Neural progenitor cell (in vitro differentiated cells): ENCODE results near the gene LCMT1. TPM values are rescaled to one million over a fixed set of nuclear protein-coding genes. Genes with fewer than 3 reads are reported as not detected.

Experiments used
- DNase-seq: peaks from one replicate; pipeline ENCODE4 v3.0.0-alpha.2; 2016; ENCODE audit warnings: low spot score
- H2AFZ ChIP-seq: fragments of 200-600 bp; sonication (generic); replicated peaks from 2 replicates; pipeline ENCODE4 v1.6.1; 2016; ENCODE audit warnings: antibody characterized with exemption
- H3F3A ChIP-seq: fragments of 200-600 bp; sonication (generic); 2 replicates; pipeline ENCODE4 v1.6.1; 2016; ENCODE audit warnings: antibody characterized with exemption, low read depth
- H3K27ac ChIP-seq: fragments of 200-600 bp; sonication (generic); 2 replicates; pipeline ENCODE4 v1.5.1; 2016; ENCODE audit warnings: mild to moderate bottlenecking
- H3K27me3 ChIP-seq: fragments of 200-600 bp; sonication (generic); 2 replicates; pipeline ENCODE4 v1.6.1; 2016; ENCODE audit warnings: mild to moderate bottlenecking, moderate library complexity
- H3K36me3 ChIP-seq: fragments of 200-600 bp; sonication (generic); 2 replicates; pipeline ENCODE4 v1.5.1; 2016
- H3K4me1 ChIP-seq: fragments of 200-600 bp; sonication (generic); 2 replicates; pipeline ENCODE4 v1.6.1; 2016; ENCODE audit warnings: mixed run types
- H3K4me2 ChIP-seq: fragments of 200-600 bp; sonication (generic); 2 replicates; pipeline ENCODE4 v1.6.1; 2016
- H3K4me3 ChIP-seq: fragments of 200-600 bp; sonication (generic); 2 replicates; pipeline ENCODE4 v1.5.1; 2016
- H3K79me2 ChIP-seq: fragments of 200-600 bp; sonication (generic); 2 replicates; pipeline ENCODE4 v1.6.1; 2016; ENCODE audit warnings: low read depth
- H3K9ac ChIP-seq: fragments of 200-600 bp; sonication (generic); 2 replicates; pipeline ENCODE4 v1.6.1; 2016
- H3K9me3 ChIP-seq: fragments of 200-600 bp; sonication (generic); 2 replicates; pipeline ENCODE4 v1.5.1; 2016; ENCODE audit warnings: low read depth
- H4K20me1 ChIP-seq: fragments of 200-600 bp; sonication (generic); 2 replicates; pipeline ENCODE4 v1.6.1; 2016; ENCODE audit warnings: low read depth
- H3K27ac Mint-ChIP-seq: 3 replicates; pipeline ENCODE4 v1.8.0; 2021; ENCODE audit warnings: mixed read lengths
- H3K27me3 Mint-ChIP-seq: 2 replicates; pipeline ENCODE4 v1.8.0; 2022; ENCODE audit warnings: low read depth, mild to moderate bottlenecking, inconsistent platforms, moderate library complexity, mixed read lengths; ENCODE audit not compliant: insufficient read depth
- H3K36me3 Mint-ChIP-seq: 3 replicates; pipeline ENCODE4 v1.8.0; 2021; ENCODE audit warnings: mixed read lengths
- H3K4me1 Mint-ChIP-seq: 3 replicates; pipeline ENCODE4 v1.8.0; 2021; ENCODE audit warnings: mixed read lengths
- H3K4me3 Mint-ChIP-seq: 3 replicates; pipeline ENCODE4 v1.8.0; 2021; ENCODE audit warnings: mild to moderate bottlenecking, moderate library complexity, mixed read lengths
- H3K9me3 Mint-ChIP-seq: 3 replicates; pipeline ENCODE4 v1.8.0; 2020; ENCODE audit warnings: mixed read lengths
- EZH2 ChIP-seq: fragments of 200-600 bp; sonication (generic); IDR thresholded peaks from 2 replicates; pipeline ENCODE4 v1.6.1; 2017; ENCODE audit warnings: antibody characterized with exemption, mild to moderate bottlenecking, moderate library complexity
- EZH2phosphoT487 ChIP-seq: fragments of 200-600 bp; sonication (generic); IDR thresholded peaks from 2 replicates; pipeline ENCODE4 v1.6.1; 2017; ENCODE audit warnings: antibody characterized with exemption
- total RNA-seq: library from RNA; depleted of rRNA; stranded (reverse); fragments of >200 nt; gene quantifications from 2 replicates; pipeline ENCODE4 v1.2.3, GENCODE V29; 2015; ENCODE audit warnings: low replicate concordance
- TF ChIP-seq, protein P1 (sequence below): fragments of 200-600 bp; sonication (generic); IDR thresholded peaks from 2 replicates; pipeline ENCODE4 v1.5.1; 2017; ENCODE audit warnings: antibody characterized with exemption, mild to moderate bottlenecking

The LCMT1 gene
- total RNA-seq, 1 donor from 2014 or later, result 73.4 TPM

DNA sequence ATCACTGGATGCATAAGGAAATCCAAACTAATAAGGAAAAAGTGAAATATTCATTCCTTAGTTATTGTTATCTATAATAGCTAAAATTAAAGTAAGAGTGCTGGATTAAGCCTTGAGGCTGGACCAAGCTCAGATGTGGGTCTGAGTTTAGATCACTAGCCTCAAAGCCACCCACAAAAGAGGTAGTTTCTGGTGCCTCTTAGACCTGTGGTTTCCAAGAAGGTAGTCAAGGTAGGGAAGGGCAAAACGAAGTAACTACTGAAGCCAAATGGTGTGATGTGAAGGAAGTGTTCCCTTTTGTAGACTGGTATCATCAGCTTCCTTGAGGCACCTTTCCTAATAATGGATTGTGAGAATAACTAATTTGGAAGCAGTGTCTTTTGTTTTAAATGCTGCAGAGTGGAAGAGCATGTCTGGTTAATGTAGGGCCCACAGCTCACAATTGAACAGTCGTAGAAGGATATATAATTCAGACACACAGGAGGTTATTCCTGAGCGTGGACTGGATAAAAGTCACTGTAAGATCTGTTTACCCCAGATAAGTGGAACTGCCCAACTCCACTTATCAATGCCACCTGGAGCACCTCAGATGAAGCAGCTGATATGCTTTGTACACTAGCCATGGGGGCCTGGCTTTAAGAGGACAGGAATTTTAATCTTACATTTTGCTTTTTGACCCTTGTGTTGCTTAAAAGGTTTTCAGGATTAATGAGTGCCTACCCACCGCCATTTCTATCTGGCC lies 31.7 kb upstream of the LCMT1 start:
- no peak for DNase-seq
- Histone ChIP-seq H3K4me2 (no peak overlapping the region), H3K4me1 (no peaks in the 10 kb centered on the region), H3K36me3 (no peaks in the 10 kb centered on the region), H3K27ac (no peak overlapping the region), H2AFZ (no peak overlapping the region), H3K4me3 (no peak overlapping the region), H4K20me1 (no peaks in the 10 kb centered on the region), H3F3A (no peaks in the 10 kb centered on the region), H3K9ac (no peak overlapping the region), H3K9me3 (no peaks in the 10 kb centered on the region), H3K27me3 (peaks cover 13% of the 10 kb centered on the region), H3K79me2 (no peaks in the 10 kb centered on the region)
- peaks cover 2% of the 10 kb centered on the region for H3K27me3 Mint-ChIP-seq
- H3K4me3 Mint-ChIP-seq, result no peak overlapping the region
- no peaks in the 10 kb centered on the region for H3K9me3 Mint-ChIP-seq
- TF ChIP-seq EZH2 (no peak), EZH2phosphoT487 (no peak)
- TF ChIP-seq, protein P1, sequence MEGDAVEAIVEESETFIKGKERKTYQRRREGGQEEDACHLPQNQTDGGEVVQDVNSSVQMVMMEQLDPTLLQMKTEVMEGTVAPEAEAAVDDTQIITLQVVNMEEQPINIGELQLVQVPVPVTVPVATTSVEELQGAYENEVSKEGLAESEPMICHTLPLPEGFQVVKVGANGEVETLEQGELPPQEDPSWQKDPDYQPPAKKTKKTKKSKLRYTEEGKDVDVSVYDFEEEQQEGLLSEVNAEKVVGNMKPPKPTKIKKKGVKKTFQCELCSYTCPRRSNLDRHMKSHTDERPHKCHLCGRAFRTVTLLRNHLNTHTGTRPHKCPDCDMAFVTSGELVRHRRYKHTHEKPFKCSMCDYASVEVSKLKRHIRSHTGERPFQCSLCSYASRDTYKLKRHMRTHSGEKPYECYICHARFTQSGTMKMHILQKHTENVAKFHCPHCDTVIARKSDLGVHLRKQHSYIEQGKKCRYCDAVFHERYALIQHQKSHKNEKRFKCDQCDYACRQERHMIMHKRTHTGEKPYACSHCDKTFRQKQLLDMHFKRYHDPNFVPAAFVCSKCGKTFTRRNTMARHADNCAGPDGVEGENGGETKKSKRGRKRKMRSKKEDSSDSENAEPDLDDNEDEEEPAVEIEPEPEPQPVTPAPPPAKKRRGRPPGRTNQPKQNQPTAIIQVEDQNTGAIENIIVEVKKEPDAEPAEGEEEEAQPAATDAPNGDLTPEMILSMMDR, result no peak
- no peaks in the 10 kb centered on the region for H3K36me3 Mint-ChIP-seq
- H3K27ac Mint-ChIP-seq, result no peak overlapping the region
- H3K4me1 Mint-ChIP-seq, result no peaks in the 10 kb centered on the region

- H3F3A ChIP-seq, result no peaks in the 10 kb centered on the region
- no peaks in the 10 kb centered on the region for H4K20me1 ChIP-seq
- no peak overlapping the region for H3K4me3 ChIP-seq
- no peak for TF ChIP-seq EZH2phosphoT487
- TF ChIP-seq, protein P1, result no peak
- TF ChIP-seq EZH2, result no peak
- no peak overlapping the region for H3K9ac ChIP-seq
- no peak for DNase-seq
- peaks cover 6% of the 10 kb centered on the region for H3K27me3 ChIP-seq
- no peaks in the 10 kb centered on the region for H3K4me1 Mint-ChIP-seq
- H3K27ac Mint-ChIP-seq, result no peak overlapping the region
- H3K4me1 ChIP-seq, result no peaks in the 10 kb centered on the region
- no peak overlapping the region for H3K27ac ChIP-seq
- no peak overlapping the region for H2AFZ ChIP-seq
- no peaks in the 10 kb centered on the region for H3K9me3 ChIP-seq
- no peak overlapping the region for H3K4me2 ChIP-seq
- no peaks in the 10 kb centered on the region for H3K36me3 ChIP-seq
- no peaks in the 10 kb centered on the region for H3K36me3 Mint-ChIP-seq
- H3K9me3 Mint-ChIP-seq, result no peaks in the 10 kb centered on the region
- H3K4me3 Mint-ChIP-seq, result no peak overlapping the region
- peaks cover 2% of the 10 kb centered on the region for H3K27me3 Mint-ChIP-seq
- H3K79me2 ChIP-seq, result no peaks in the 10 kb centered on the region
Measured at GRCh38 chr16:25080420-25081131, 31.0 kb upstream of the LCMT1 start.

GRCh38 chr16:25081702-25082101 lies 29.8 kb upstream of the LCMT1 start:
- no peaks in the 10 kb centered on the region for H3K4me1 Mint-ChIP-seq
- H3K36me3 Mint-ChIP-seq, result no peaks in the 10 kb centered on the region
- Histone ChIP-seq H3K4me3 (no peak overlapping the region), H4K20me1 (no peaks in the 10 kb centered on the region), H3F3A (no peaks in the 10 kb centered on the region), H3K79me2 (no peaks in the 10 kb centered on the region), H3K4me1 (no peaks in the 10 kb centered on the region), H3K9me3 (no peaks in the 10 kb centered on the region), H3K27me3 (no peaks in the 10 kb centered on the region), H2AFZ (no peak overlapping the region), H3K36me3 (no peaks in the 10 kb centered on the region), H3K27ac (no peak overlapping the region), H3K9ac (no peak overlapping the region), H3K4me2 (no peak overlapping the region)
- H3K27ac Mint-ChIP-seq, result no peak overlapping the region
- H3K9me3 Mint-ChIP-seq, result no peaks in the 10 kb centered on the region
- no peak overlapping the region for H3K4me3 Mint-ChIP-seq
- TF ChIP-seq EZH2 (no peak), EZH2phosphoT487 (no peak)
- TF ChIP-seq, protein P1, result no peak
- no peak for DNase-seq
- peaks cover 2% of the 10 kb centered on the region for H3K27me3 Mint-ChIP-seq
